IPS DF 6.9 (cell line): ENCODE data around the gene TPM2.

Source experiments
- DNase-seq: peaks from one replicate; pipeline ENCODE4 v3.0.0-alpha.2; 2013; ENCODE audit warnings: low read depth, low spot score
- H3K27ac ChIP-seq: one replicate; pipeline ENCODE4 v1.5.1; 2013; ENCODE audit warnings: low read length, control low read depth
- H3K27me3 ChIP-seq: 2 replicates; pipeline ENCODE4 v1.6.1; 2013; ENCODE audit warnings: mild to moderate bottlenecking, low read length; ENCODE audit not compliant: control insufficient read depth, insufficient read depth
- H3K36me3 ChIP-seq: 2 replicates; pipeline ENCODE4 v1.6.1; 2013; ENCODE audit warnings: low read length; ENCODE audit not compliant: control insufficient read depth, insufficient read depth
- H3K4me1 ChIP-seq: 2 replicates; pipeline ENCODE4 v1.6.1; 2013; ENCODE audit warnings: low read length; ENCODE audit not compliant: control insufficient read depth, insufficient read depth
- H3K4me3 ChIP-seq: 2 replicates; pipeline ENCODE4 v1.5.1; 2013; ENCODE audit warnings: mild to moderate bottlenecking, low read length
- H3K9me3 ChIP-seq: 2 replicates; pipeline ENCODE4 v1.6.1; 2013; ENCODE audit warnings: low read length, inconsistent platforms; ENCODE audit not compliant: control insufficient read depth, insufficient read depth
- WGBS: extraction: QIAGEN DNeasy Blood & Tissue Kit; methylation state at CpG from one replicate; pipeline ENCODE4 v1.1.7; 2013; ENCODE audit warnings: mixed read lengths, missing lambda C conversion rate; ENCODE audit not compliant: insufficient read length, insufficient coverage; 5-methylcytosine and 5-hydroxymethylcytosine counted together

TPM2 gene

GRCh38 chr9:35664531-35665470 lies 24.9 kb downstream of the TPM2 start, which contains the start of gene ARHGEF39:
Gene ARHGEF39 (minus strand): TSS chr9:35665195. CDS start chr9:35665169, 26 bp downstream.
- H3K4me3 ChIP-seq = peak within 1 kb of the TSS; percentile 60
- no peak for DNase-seq
- no peaks in the 10 kb centered on the region for H3K27me3 ChIP-seq
- no peaks in the 10 kb centered on the region for H3K4me1 ChIP-seq
- no peak within 1 kb of the TSS for H3K27ac ChIP-seq
- WGBS = no CpG with 5 or more reads among the region's 58 CpGs
- H3K9me3 ChIP-seq = no peaks in the 10 kb centered on the region
- peaks cover 6% of the 10 kb centered on the region for H3K36me3 ChIP-seq

- Histone ChIP-seq H3K27me3 (no peaks in the 10 kb centered on the region), H3K9me3 (no peaks in the 10 kb centered on the region), H3K27ac (no peak overlapping the region), H3K4me1 (no peaks in the 10 kb centered on the region), H3K36me3 (peaks cover 6% of the 10 kb centered on the region), H3K4me3 (no peak overlapping the region)
- WGBS = no CpG with 5 or more reads among the region's 7 CpGs
- no peak for DNase-seq
Measured at GRCh38 chr9:35662437-35662836, 27.3 kb downstream of the TPM2 start.

GRCh38 chr9:35661756-35662350 lies 27.9 kb downstream of the TPM2 start:
- no CpG with 5 or more reads among the region's 3 CpGs for WGBS
- no peaks in the 10 kb centered on the region for H3K4me1 ChIP-seq
- DNase-seq = no peak
- no peak overlapping the region for H3K4me3 ChIP-seq
- no peaks in the 10 kb centered on the region for H3K27me3 ChIP-seq
- H3K27ac ChIP-seq = no peak overlapping the region
- peaks cover 6% of the 10 kb centered on the region for H3K36me3 ChIP-seq
- H3K9me3 ChIP-seq = no peaks in the 10 kb centered on the region

- Histone ChIP-seq H3K4me1 (no peaks in the 10 kb centered on the region), H3K4me3 (no peak overlapping the region)
- no peak for DNase-seq
Measured at GRCh38 chr9:35660966-35661415, 28.7 kb downstream of the TPM2 start.

GRCh38 chr9:35659340-35659739 lies 30.4 kb downstream of the TPM2 start:
- Histone ChIP-seq H3K9me3 (no peaks in the 10 kb centered on the region), H3K4me1 (no peaks in the 10 kb centered on the region), H3K4me3 (no peak overlapping the region), H3K27me3 (no peaks in the 10 kb centered on the region), H3K36me3 (peaks cover 6% of the 10 kb centered on the region), H3K27ac (no peak overlapping the region)
- WGBS = no CpG with 5 or more reads among the region's 3 CpGs
- no peak for DNase-seq

More at GRCh38 chr9:35660966-35661415, 28.7 kb downstream of the TPM2 start:
- Histone ChIP-seq H3K9me3 (no peaks in the 10 kb centered on the region), H3K27ac (no peak overlapping the region), H3K27me3 (no peaks in the 10 kb centered on the region), H3K36me3 (peaks cover 6% of the 10 kb centered on the region)
- no CpG with 5 or more reads among the region's 9 CpGs for WGBS

GRCh38 chr9:35658968-35659220 lies 30.8 kb downstream of the TPM2 start:
- Histone ChIP-seq H3K27me3 (no peaks in the 10 kb centered on the region), H3K4me3 (peak overlapping the region; percentile 80; the same call in 1 of the 2 replicates), H3K4me1 (no peaks in the 10 kb centered on the region), H3K9me3 (no peaks in the 10 kb centered on the region), H3K36me3 (peaks cover 6% of the 10 kb centered on the region), H3K27ac (no peak overlapping the region)
- no peak for DNase-seq
- WGBS = no CpG with 5 or more reads among the region's 2 CpGs

- H3K4me1 ChIP-seq = no peaks in the 10 kb centered on the region
- no peak for DNase-seq
Measured at GRCh38 chr9:35658137-35658967, 31.4 kb downstream of the TPM2 start, which contains the start of gene CCDC107. Gene CCDC107 (plus strand): TSS chr9:35658292. CDS start chr9:35658380, 88 bp downstream.

GRCh38 chr9:35657546-35658136 lies 32.1 kb downstream of the TPM2 start, which contains the start of gene RMRP:
Gene RMRP (minus strand): TSS chr9:35658019.
- peak within 1 kb of the TSS; percentile 80 for H3K4me3 ChIP-seq
- no peaks in the 10 kb centered on the region for H3K4me1 ChIP-seq
- peaks cover 6% of the 10 kb centered on the region for H3K36me3 ChIP-seq
- WGBS = no CpG with 5 or more reads among the region's 42 CpGs
- no peaks in the 10 kb centered on the region for H3K9me3 ChIP-seq
- DNase-seq = peak; percentile 97
- H3K27me3 ChIP-seq = no peaks in the 10 kb centered on the region
- no peak within 1 kb of the TSS for H3K27ac ChIP-seq

More at GRCh38 chr9:35658137-35658967, 31.4 kb downstream of the TPM2 start, which contains the start of gene CCDC107:
- no peaks in the 10 kb centered on the region for H3K27me3 ChIP-seq
- WGBS = no CpG with 5 or more reads among the region's 67 CpGs
- H3K4me3 ChIP-seq = peak within 1 kb of the TSS; percentile 80
- peaks cover 6% of the 10 kb centered on the region for H3K36me3 ChIP-seq
- no peaks in the 10 kb centered on the region for H3K9me3 ChIP-seq
- no peak within 1 kb of the TSS for H3K27ac ChIP-seq

GRCh38 chr9:35656831-35657545 lies 32.7 kb downstream of the TPM2 start:
- Histone ChIP-seq H3K9me3 (no peaks in the 10 kb centered on the region), H3K4me3 (peak overlapping the region; percentile 13; the same call in 1 of the 2 replicates), H3K27ac (no peak overlapping the region), H3K27me3 (no peaks in the 10 kb centered on the region), H3K4me1 (no peaks in the 10 kb centered on the region), H3K36me3 (peaks cover 6% of the 10 kb centered on the region)
- WGBS = 100% methylated on average over 2 of the region's 25 CpGs
- no peak for DNase-seq
